Measurements from ENCODE around the gene PNKD. TPM values are rescaled to one million over a fixed set of nuclear protein-coding genes. Genes with fewer than 3 reads are reported as not detected.

PNKD gene
- total RNA-seq, 1 experiment from 2014 or later = 49.8 TPM

- TF ChIP-seq ZNF512 (CRISPR knock-in tag; IDR thresholded peaks at IDR 0.05; ENCODE audit: borderline replicate concordance) = no peak
These were observed 113.7 kb downstream of the PNKD start (continued) for GRCh38 chr2:218383892-218384519.

GRCh38 chr2:218384975-218385374, 114.7 kb downstream of the PNKD start:
- no peak overlapping the region for H3K27ac Mint-ChIP-seq
- H3K4me3 Mint-ChIP-seq = no peak overlapping the region
- ChIA-PET CTCF (interaction anchor here (1.2 kb wide), 1 partner anchor 28 kb away, joined by 6 read pairs; the partner anchor contains the start of gene CATIP), POLR2A (no interaction called here)
- DNase-seq (ENCODE audit: low spot score) = no peak
- no peaks in the 10 kb centered on the region for H3K9me3 Mint-ChIP-seq
- no peak for TF ChIP-seq ZSCAN18 (CRISPR knock-in tag; IDR thresholded peaks at IDR 0.05)
- no peak for TF ChIP-seq ZNF263 (CRISPR knock-in tag; IDR thresholded peaks at IDR 0.05; ENCODE audit: low read depth)
- TF ChIP-seq ZBTB43 (CRISPR knock-in tag; IDR thresholded peaks at IDR 0.05) = no peak
- no peak for TF ChIP-seq TCF7 (CRISPR knock-in tag; IDR thresholded peaks at IDR 0.05; ENCODE audit: low read depth)
- TF ChIP-seq SMAD3 (CRISPR knock-in tag; IDR thresholded peaks at IDR 0.05; ENCODE audit: borderline replicate concordance) = no peak
- no peak for TF ChIP-seq RORB (CRISPR knock-in tag; IDR thresholded peaks at IDR 0.05)
- TF ChIP-seq CREB1 (CRISPR knock-in tag; IDR thresholded peaks at IDR 0.05) = no peak
- no peak for TF ChIP-seq ZNF281 (CRISPR knock-in tag; IDR thresholded peaks at IDR 0.05)
- no peak for TF ChIP-seq AFF4 (CRISPR knock-in tag; IDR thresholded peaks at IDR 0.05; ENCODE audit: borderline replicate concordance)
- TF ChIP-seq CDX4 (CRISPR knock-in tag; IDR thresholded peaks at IDR 0.05; ENCODE audit: borderline replicate concordance) = no peak
- no peak for TF ChIP-seq ZNF671 (CRISPR knock-in tag; IDR thresholded peaks at IDR 0.05)
- no peak for TF ChIP-seq ZNF423 (CRISPR knock-in tag; IDR thresholded peaks at IDR 0.05)
- no peak for TF ChIP-seq FOXJ3 (CRISPR knock-in tag; IDR thresholded peaks at IDR 0.05; ENCODE audit: borderline replicate concordance)
- TF ChIP-seq NR2C2 (CRISPR knock-in tag; IDR thresholded peaks at IDR 0.05) = no peak
- no peak for TF ChIP-seq NR1H2 (CRISPR knock-in tag; IDR thresholded peaks at IDR 0.05)
- no peak for TF ChIP-seq PRRX2 (CRISPR knock-in tag; IDR thresholded peaks at IDR 0.05)
- TF ChIP-seq E2F4 (CRISPR knock-in tag; IDR thresholded peaks at IDR 0.05; ENCODE audit: borderline replicate concordance, low read depth) = no peak
- no peak for TF ChIP-seq MAX (CRISPR knock-in tag; IDR thresholded peaks at IDR 0.05)
- no peak for TF ChIP-seq ZNF232 (CRISPR knock-in tag; IDR thresholded peaks at IDR 0.05)
- TF ChIP-seq ERG (CRISPR knock-in tag; IDR thresholded peaks at IDR 0.05) = no peak
- no peaks in the 10 kb centered on the region for H3K36me3 Mint-ChIP-seq
- H3K27me3 Mint-ChIP-seq (ENCODE audit: low read depth) = peaks cover 29% of the 10 kb centered on the region
- ATAC-seq = no peak
- H3K4me1 Mint-ChIP-seq = peaks cover 10% of the 10 kb centered on the region

All from WTC11 (cell line).